Fibroblast of lung (primary cell): ENCODE measurements around the gene RTN4RL1.
A peak's percentile ranks its signal among the peaks of the same experiment; 100 is the strongest.

Source experiments
- CTCF ChIP-seq, 2 donors: IDR thresholded peaks in 1 of 2; conservative IDR thresholded peaks in 1 of 2; 1 replicate in 1 of 2; 2 replicates in 1 of 2; pipeline ENCODE4 v1.5.1; 2011 to 2012; ENCODE audit warnings: low read length in 2 of 2, control low read depth in 1 of 2, inconsistent platforms in 1 of 2, low read depth in 1 of 2, mild to moderate bottlenecking in 1 of 2
- EZH2 ChIP-seq: IDR thresholded peaks from 2 replicates; pipeline ENCODE4 v1.5.1; 2012; ENCODE audit warnings: low read length, control low read depth, mild to moderate bottlenecking; ENCODE audit errors: missing control alignments

DNA sequence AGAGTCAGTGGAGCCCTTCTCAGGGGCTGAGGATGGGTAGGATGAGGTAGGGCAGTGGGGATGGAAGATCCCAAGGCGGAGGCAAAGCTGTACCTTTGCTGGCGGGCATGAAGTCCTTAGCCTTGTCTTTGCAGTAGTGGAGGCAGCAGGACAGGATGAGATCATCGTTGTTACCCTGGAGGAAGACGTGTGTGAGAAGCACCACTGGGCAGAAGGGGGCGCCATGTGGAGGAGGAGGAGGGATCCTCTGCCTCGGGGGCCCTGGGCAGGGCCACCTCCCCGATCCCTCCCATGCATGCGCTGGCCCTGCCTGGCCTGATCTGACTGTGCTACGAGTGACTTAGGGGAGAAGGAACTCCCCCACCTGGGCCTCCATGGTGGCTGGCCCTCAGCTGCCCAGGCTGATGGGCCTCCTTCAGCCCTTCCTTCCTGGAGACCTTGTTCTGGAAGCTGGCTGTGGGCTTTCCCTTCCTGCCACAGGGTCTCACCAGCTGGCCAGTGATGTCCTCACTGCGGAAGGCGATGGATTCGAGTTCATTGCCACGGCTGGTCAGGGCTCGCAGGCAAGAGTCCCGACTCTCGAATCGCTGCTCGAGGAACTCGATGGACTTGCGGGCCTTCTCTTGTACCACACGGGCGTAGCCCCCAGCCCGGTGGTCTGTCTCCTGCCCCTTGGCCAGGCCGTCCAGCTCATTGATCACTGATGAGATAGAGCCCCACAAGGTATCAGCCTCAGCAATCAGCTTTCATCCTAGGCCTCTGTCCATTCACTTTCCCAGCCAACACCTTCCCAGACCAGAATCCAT, 40.0 kb upstream of the RTN4RL1 start:
- TF ChIP-seq CTCF (conservative IDR thresholded peaks at IDR 0.05 in 1 of 2, IDR thresholded peaks at IDR 0.05 in 1 of 2; ENCODE audit: low read depth in 1 of 2, low read length in 2 of 2) (peak; percentile 16 to 55), EZH2 (no peak)
